ENCODE results near the gene CPNE7.

The CPNE7 gene

GRCh38 chr16:89549007-89549700 is 26.4 kb upstream of the CPNE7 start:
- H3K27ac ChIP-seq (ENCODE audit: low read depth, low read length), result peak overlapping the region; percentile 32; the same call in 1 of the 2 replicates
- TF ChIP-seq EZH2phosphoT487 (IDR thresholded peaks at IDR 0.05; ENCODE audit: borderline replicate concordance, low read length) (no peak), CTCF (IDR thresholded peaks at IDR 0.05; ENCODE audit: low read depth, low read length, poor library complexity, severe bottlenecking) (no peak)
- no peaks in the 10 kb centered on the region for H3K9me3 ChIP-seq (ENCODE audit: control insufficient read depth, insufficient read depth, low read length)
- no peaks in the 10 kb centered on the region for H3K79me2 ChIP-seq (ENCODE audit: control insufficient read depth, low read length)
- H3K27me3 ChIP-seq (ENCODE audit: control insufficient read depth, low read length), result no peaks in the 10 kb centered on the region
- peaks cover 50% of the 10 kb centered on the region for H3K36me3 ChIP-seq (ENCODE audit: control insufficient read depth, low read length)
- no peaks in the 10 kb centered on the region for H3F3A ChIP-seq (ENCODE audit: control insufficient read depth, insufficient read depth)
- H3K4me2 ChIP-seq (ENCODE audit: low read length), result no peak overlapping the region
- no peaks in the 10 kb centered on the region for H4K20me1 ChIP-seq (ENCODE audit: control insufficient read depth, insufficient read depth, low read depth, low read length)
- no peak overlapping the region for H3K4me3 ChIP-seq (ENCODE audit: low read length)
- H3K9me2 ChIP-seq (replicated peaks; ENCODE audit: control insufficient read depth, low read length), result no peaks in the 10 kb centered on the region
- H3K4me1 ChIP-seq (ENCODE audit: control insufficient read depth, low read length), result peaks cover 7% of the 10 kb centered on the region

GRCh38 chr16:89550421-89551007 is 25.0 kb upstream of the CPNE7 start:
- Histone ChIP-seq H3K4me1 (ENCODE audit: control insufficient read depth, low read length) (peaks cover 7% of the 10 kb centered on the region), H3K36me3 (ENCODE audit: control insufficient read depth, low read length) (peaks cover 44% of the 10 kb centered on the region), H3K4me3 (ENCODE audit: low read length) (no peak overlapping the region), H3K27ac (ENCODE audit: low read depth, low read length) (no peak overlapping the region), H3K27me3 (ENCODE audit: control insufficient read depth, low read length) (no peaks in the 10 kb centered on the region), H3F3A (ENCODE audit: control insufficient read depth, insufficient read depth) (no peaks in the 10 kb centered on the region), H3K9me2 (replicated peaks; ENCODE audit: control insufficient read depth, low read length) (no peaks in the 10 kb centered on the region), H3K9me3 (ENCODE audit: control insufficient read depth, insufficient read depth, low read length) (no peaks in the 10 kb centered on the region), H3K79me2 (ENCODE audit: control insufficient read depth, low read length) (no peaks in the 10 kb centered on the region), H3K4me2 (ENCODE audit: low read length) (no peak overlapping the region), H4K20me1 (ENCODE audit: control insufficient read depth, insufficient read depth, low read depth, low read length) (no peaks in the 10 kb centered on the region)
- TF ChIP-seq EZH2phosphoT487 (IDR thresholded peaks at IDR 0.05; ENCODE audit: borderline replicate concordance, low read length), result no peak
- TF ChIP-seq CTCF (IDR thresholded peaks at IDR 0.05; ENCODE audit: low read depth, low read length, poor library complexity, severe bottlenecking), result no peak

GRCh38 chr16:89552329-89552728 is 23.2 kb upstream of the CPNE7 start:
- Histone ChIP-seq H3K27ac (ENCODE audit: low read depth, low read length) (no peak overlapping the region), H4K20me1 (ENCODE audit: control insufficient read depth, insufficient read depth, low read depth, low read length) (no peaks in the 10 kb centered on the region), H3K4me3 (ENCODE audit: low read length) (no peak overlapping the region), H3F3A (ENCODE audit: control insufficient read depth, insufficient read depth) (peaks cover 4% of the 10 kb centered on the region), H3K9me3 (ENCODE audit: control insufficient read depth, insufficient read depth, low read length) (no peaks in the 10 kb centered on the region), H3K9me2 (replicated peaks; ENCODE audit: control insufficient read depth, low read length) (no peaks in the 10 kb centered on the region), H3K79me2 (ENCODE audit: control insufficient read depth, low read length) (no peaks in the 10 kb centered on the region), H3K36me3 (ENCODE audit: control insufficient read depth, low read length) (peaks cover 55% of the 10 kb centered on the region), H3K4me1 (ENCODE audit: control insufficient read depth, low read length) (peaks cover 7% of the 10 kb centered on the region), H3K27me3 (ENCODE audit: control insufficient read depth, low read length) (no peaks in the 10 kb centered on the region), H3K4me2 (ENCODE audit: low read length) (no peak overlapping the region)
- TF ChIP-seq EZH2phosphoT487 (IDR thresholded peaks at IDR 0.05; ENCODE audit: borderline replicate concordance, low read length) (no peak), CTCF (IDR thresholded peaks at IDR 0.05; ENCODE audit: low read depth, low read length, poor library complexity, severe bottlenecking) (no peak)

Measured in DOHH2 (cell line).